Peyer's patch (tissue), 4 donors: Measurements from ENCODE around the gene SSH2. TPM values are rescaled to one million over a fixed set of nuclear protein-coding genes. Genes with fewer than 3 reads are reported as not detected.
"Not testable (repeated sequence)": the region's sequence is repeated elsewhere in the genome, so short reads cannot be mapped to it uniquely, and the experiment has no call there.

Experiments used
- DNase-seq, 3 donors: peaks; one replicate each; pipeline ENCODE4 v3.0.0-alpha.2; 2017 to 2019
- H3K27ac ChIP-seq, 4 donors: fragments of 200-600 bp; sonication (generic); one replicate each; pipeline ENCODE4 v1.5.1; 2016 to 2019
- H3K27me3 ChIP-seq, 2 donors: fragments of 200-600 bp; sonication (generic); one replicate each; pipeline ENCODE4 v1.5.1; 2019
- H3K36me3 ChIP-seq, 3 donors: fragments of 200-600 bp; sonication (generic); one replicate each; pipeline ENCODE4 v1.5.1; 2016 to 2019
- H3K4me1 ChIP-seq, 4 donors: fragments of 200-600 bp; sonication (generic); one replicate each; pipeline ENCODE4 v1.5.1; 2016 to 2019
- H3K4me3 ChIP-seq, 4 donors: fragments of 200-600 bp; sonication (generic); 1 replicate in 3 of 4; 2 replicates in 1 of 4; pipeline ENCODE4 v1.5.1; 2016 to 2019; ENCODE audit warnings: mild to moderate bottlenecking in 1 of 4
- H3K9me3 ChIP-seq, 4 donors: fragments of 200-600 bp; sonication (generic); one replicate each; pipeline ENCODE4 v1.5.1; 2016 to 2019; ENCODE audit warnings: mild to moderate bottlenecking in 1 of 4
- CTCF ChIP-seq, 6 experiments: fragments of 450-650 bp in 4 of 6; fragments of 200-600 bp in 2 of 6; sonication (generic) in 1 of 6; IDR thresholded peaks; one replicate each; pipeline ENCODE4 v1.5.1; 2017 to 2019; ENCODE audit warnings: antibody characterized with exemption in 6 of 6, mild to moderate bottlenecking in 3 of 6, moderate library complexity in 1 of 6
- POLR2A ChIP-seq, 2 donors: fragments of 450-650 bp; IDR thresholded peaks; one replicate each; pipeline ENCODE4 v1.5.1; 2017; ENCODE audit warnings: antibody characterized with exemption in 2 of 2, mild to moderate bottlenecking in 2 of 2, moderate library complexity in 2 of 2
- total RNA-seq, 4 donors: library from RNA; depleted of rRNA; stranded (reverse); fragments of >200 nt; gene quantifications; one replicate each; pipeline ENCODE4 v1.1.0, GENCODE V29; 2016

SSH2 gene
- total RNA-seq, 4 donors from 2014 or later, result 45.4 to 139 (median 58.2) TPM

GRCh38 chr17:29653995-29654714 is 275.9 kb downstream of the SSH2 start:
- TF ChIP-seq CTCF (IDR thresholded peaks at IDR 0.05) (no peak), POLR2A (IDR thresholded peaks at IDR 0.05) (no peak)
- DNase-seq, result no peak
- Histone ChIP-seq H3K4me3 (no peak overlapping the region), H3K36me3 (peaks cover 0 to 32% (median 0%) of the 10 kb centered on the region in 3 donors), H3K27me3 (no peaks in the 10 kb centered on the region), H3K4me1 (no peaks in the 10 kb centered on the region), H3K9me3 (no peaks in the 10 kb centered on the region), H3K27ac (no peak overlapping the region)

GRCh38 chr17:29652976-29653375 is 277.1 kb downstream of the SSH2 start:
- H3K4me3 ChIP-seq, result no peak overlapping the region
- no peak overlapping the region for H3K27ac ChIP-seq
- TF ChIP-seq CTCF (IDR thresholded peaks at IDR 0.05), result no peak
- peaks cover 0 to 37% (median 0%) of the 10 kb centered on the region in 3 donors for H3K36me3 ChIP-seq
- DNase-seq, result no peak
- H3K9me3 ChIP-seq, result no peaks in the 10 kb centered on the region
- H3K4me1 ChIP-seq, result no peaks in the 10 kb centered on the region
- no peaks in the 10 kb centered on the region for H3K27me3 ChIP-seq

- peaks cover 0 to 39% (median 0%) of the 10 kb centered on the region in 3 donors for H3K36me3 ChIP-seq
- not testable (repeated sequence) for DNase-seq
Observed at GRCh38 chr17:29651913-29652312, 278.1 kb downstream of the SSH2 start.

GRCh38 chr17:29650396-29650795 is 279.6 kb downstream of the SSH2 start:
- Histone ChIP-seq H3K4me3 (no peak overlapping the region), H3K36me3 (peaks cover 0 to 32% (median 0%) of the 10 kb centered on the region in 3 donors), H3K9me3 (no peaks in the 10 kb centered on the region), H3K4me1 (no peaks in the 10 kb centered on the region), H3K27me3 (no peaks in the 10 kb centered on the region), H3K27ac (no peak overlapping the region)
- TF ChIP-seq POLR2A (IDR thresholded peaks at IDR 0.05) (no peak), CTCF (IDR thresholded peaks at IDR 0.05) (no peak)
- no peak for DNase-seq

More at GRCh38 chr17:29651913-29652312, 278.1 kb downstream of the SSH2 start:
- not testable (repeated sequence) for H3K9me3 ChIP-seq, H3K27me3 ChIP-seq, H3K4me3 ChIP-seq, H3K27ac ChIP-seq, H3K4me1 ChIP-seq

GRCh38 chr17:29649359-29649758 is 280.7 kb downstream of the SSH2 start:
- DNase-seq, result no peak
- Histone ChIP-seq H3K36me3 (peaks cover 0 to 31% (median 0%) of the 10 kb centered on the region in 3 donors), H3K27me3 (no peaks in the 10 kb centered on the region), H3K4me1 (no peaks in the 10 kb centered on the region), H3K27ac (no peak overlapping the region), H3K4me3 (no peak overlapping the region), H3K9me3 (no peaks in the 10 kb centered on the region)
- TF ChIP-seq POLR2A (IDR thresholded peaks at IDR 0.05), result no peak
- TF ChIP-seq CTCF (IDR thresholded peaks at IDR 0.05), result no peak

- H3K36me3 ChIP-seq, result peaks cover 0 to 31% (median 0%) of the 10 kb centered on the region in 3 donors
- no peaks in the 10 kb centered on the region for H3K27me3 ChIP-seq
- no peak for DNase-seq
- TF ChIP-seq CTCF (IDR thresholded peaks at IDR 0.05), result no peak
- no peak for TF ChIP-seq POLR2A (IDR thresholded peaks at IDR 0.05)
- no peak overlapping the region for H3K4me3 ChIP-seq
- no peak overlapping the region for H3K27ac ChIP-seq
- H3K4me1 ChIP-seq, result peaks cover 0 to 7% (median 0%) of the 10 kb centered on the region in 4 donors
- H3K9me3 ChIP-seq, result no peaks in the 10 kb centered on the region
Observed at GRCh38 chr17:29648005-29648404, 282.0 kb downstream of the SSH2 start.
